ENCODE results near the gene TGFB2. TPM values are rescaled to one million over a fixed set of nuclear protein-coding genes. Genes with fewer than 3 reads are reported as not detected.

Gene TGFB2
- total RNA-seq, 1 experiment from 2014 or later: 0.34 TPM

DNA sequence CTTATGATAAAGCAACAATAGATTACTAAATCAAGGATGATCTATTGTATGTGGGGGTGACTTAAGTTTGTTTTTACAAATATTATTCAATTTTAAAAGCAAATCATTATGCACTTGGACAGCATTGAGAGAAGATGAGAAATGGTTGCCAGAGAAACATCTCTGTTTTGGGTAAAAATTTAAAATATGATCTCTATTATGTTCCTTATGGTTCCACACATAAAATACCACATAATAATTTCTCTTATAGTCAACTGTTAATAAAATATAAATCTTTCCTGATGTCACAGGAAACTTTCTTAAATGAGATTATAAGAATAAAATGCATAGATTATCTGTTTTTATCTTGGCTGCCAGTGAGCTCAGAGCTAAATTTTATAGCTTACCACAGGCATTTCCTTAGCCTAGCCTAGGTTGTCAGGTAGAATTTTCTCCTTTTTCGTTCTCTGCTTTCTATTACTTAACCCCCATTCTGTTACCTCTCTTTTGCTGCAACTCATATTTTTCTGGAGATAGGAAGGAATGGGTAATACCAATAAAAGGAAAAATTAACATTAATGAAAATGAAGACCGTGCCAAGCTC, 109.7 kb downstream of the TGFB2 start (continued):
- no peak for TF ChIP-seq CTCF (IDR thresholded peaks at IDR 0.05 in 2 of 3, conservative IDR thresholded peaks at IDR 0.05 in 1 of 3; ENCODE audit: borderline replicate concordance in 1 of 3, insufficient read depth in 1 of 3, low read depth in 2 of 3, low read length in 2 of 3)
- TF ChIP-seq TCF7L2 (IDR thresholded peaks at IDR 0.05; ENCODE audit: borderline replicate concordance, extremely low read depth, insufficient read depth, insufficient read length): no peak
- TF ChIP-seq CEBPB (IDR thresholded peaks at IDR 0.05; ENCODE audit: low read depth): no peak
- no peak for TF ChIP-seq ZNF274 (IDR thresholded peaks at IDR 0.05; ENCODE audit: low read depth, low read length)
- TF ChIP-seq RAD21 (IDR thresholded peaks at IDR 0.05; ENCODE audit: low read depth): no peak
- TF ChIP-seq EZH2phosphoT487 (IDR thresholded peaks at IDR 0.05; ENCODE audit: borderline replicate concordance): no peak
- TF ChIP-seq ZBTB33 (IDR thresholded peaks at IDR 0.05; ENCODE audit: extremely low read depth, insufficient replicate concordance, low read length): no peak

- Histone ChIP-seq H3K9me2 (ENCODE audit: insufficient read depth) (no peaks in the 10 kb centered on the region), H2AFZ (ENCODE audit: low read depth, low read length, poor library complexity, severe bottlenecking) (no peak overlapping the region), H3K27ac (ENCODE audit: low read depth, low read length) (no peak overlapping the region), H3K4me2 (ENCODE audit: low read length) (no peak overlapping the region), H3K79me2 (ENCODE audit: insufficient read depth, low read length) (no peaks in the 10 kb centered on the region), H3K36me3 (ENCODE audit: control insufficient read depth in 1 of 2, insufficient read depth in 2 of 2, low read length in 2 of 2) (no peaks in the 10 kb centered on the region), H3K4me1 (ENCODE audit: control insufficient read depth in 1 of 2, insufficient read depth in 2 of 2, low read length in 2 of 2) (peaks cover 19 to 20% of the 10 kb centered on the region in 2 experiments), H3K9me3 (ENCODE audit: control insufficient read depth in 1 of 2, insufficient read depth in 1 of 2, low read depth in 1 of 2, low read length in 2 of 2) (no peaks in the 10 kb centered on the region), H3K4me3 (replicated peaks in 1 of 2; ENCODE audit: low read depth in 1 of 2, low read length in 2 of 2) (no peak overlapping the region), H3K9ac (ENCODE audit: low read length) (no peak overlapping the region), H4K20me1 (ENCODE audit: insufficient read depth) (no peaks in the 10 kb centered on the region), H3K27me3 (ENCODE audit: insufficient read depth, low read length) (no peaks in the 10 kb centered on the region)
- ChIA-PET RAD21 (ENCODE audit: low non-redundant PET in 1 of 2, low total read pairs in 2 of 2, uncharacterized antibody in 2 of 2, unreplicated experiment in 2 of 2) (no interaction called here), POLR2A (no interaction called here), CTCF (no interaction called here)
- TF ChIP-seq EZH2 (IDR thresholded peaks at IDR 0.05): no peak
- TF ChIP-seq TCF7L2 (IDR thresholded peaks at IDR 0.05; ENCODE audit: borderline replicate concordance, extremely low read depth, insufficient read depth, insufficient read length): no peak
- TF ChIP-seq ZBTB33 (IDR thresholded peaks at IDR 0.05; ENCODE audit: extremely low read depth, insufficient replicate concordance, low read length): no peak
- DNase-seq (ENCODE audit: low read depth, low spot score) (no peak), ATAC-seq (no peak)
- no TSS peak for BruUV-seq (replicated peaks)
- intact Hi-C loops (cut with micrococcal nuclease): no loop called here
These were observed 111.3 kb downstream of the TGFB2 start for GRCh38 chr1:218456444-218456843.
